ENCODE data around the gene OR2J2.
"Not testable (repeated sequence)": the region's sequence is repeated elsewhere in the genome, so short reads cannot be mapped to it uniquely, and the experiment has no call there.

Gene OR2J2

GRCh38 chr6:29170607-29171006 is at the start of gene OR2J2:
OR2J2 (plus strand) TSS chr6:29170907; CDS start chr6:29173636, 2,729 bp downstream.
- not testable (repeated sequence) for H3K27ac ChIP-seq (ENCODE audit: low read depth, low read length); H3K4me1 ChIP-seq (ENCODE audit: control insufficient read depth, insufficient read depth, low read length); H3K9ac ChIP-seq (ENCODE audit: low read depth, low read length); H3K36me3 ChIP-seq (ENCODE audit: control insufficient read depth, insufficient read depth, low read length); H3K4me3 ChIP-seq (ENCODE audit: low read depth, low read length); H3K27me3 ChIP-seq (ENCODE audit: control insufficient read depth, insufficient read depth, low read length); H3K9me3 ChIP-seq (ENCODE audit: control insufficient read depth, insufficient read depth, low read length)

- Histone ChIP-seq H3K27ac (ENCODE audit: low read depth, low read length) (no peak overlapping the region), H3K9me3 (ENCODE audit: control insufficient read depth, insufficient read depth, low read length) (no peaks in the 10 kb centered on the region), H3K36me3 (ENCODE audit: control insufficient read depth, insufficient read depth, low read length) (no peaks in the 10 kb centered on the region), H3K9ac (ENCODE audit: low read depth, low read length) (no peak overlapping the region), H3K4me1 (ENCODE audit: control insufficient read depth, insufficient read depth, low read length) (no peaks in the 10 kb centered on the region), H3K27me3 (ENCODE audit: control insufficient read depth, insufficient read depth, low read length) (no peaks in the 10 kb centered on the region), H3K4me3 (ENCODE audit: low read depth, low read length) (no peak overlapping the region)
Observed at GRCh38 chr6:29129326-29130012, 41.2 kb upstream of the OR2J2 start.

GRCh38 chr6:29130644-29131043 is 40.1 kb upstream of the OR2J2 start:
- Histone ChIP-seq H3K9ac (ENCODE audit: low read depth, low read length) (no peak overlapping the region), H3K4me1 (ENCODE audit: control insufficient read depth, insufficient read depth, low read length) (no peaks in the 10 kb centered on the region), H3K27ac (ENCODE audit: low read depth, low read length) (no peak overlapping the region), H3K27me3 (ENCODE audit: control insufficient read depth, insufficient read depth, low read length) (no peaks in the 10 kb centered on the region), H3K36me3 (ENCODE audit: control insufficient read depth, insufficient read depth, low read length) (no peaks in the 10 kb centered on the region), H3K4me3 (ENCODE audit: low read depth, low read length) (no peak overlapping the region), H3K9me3 (ENCODE audit: control insufficient read depth, insufficient read depth, low read length) (no peaks in the 10 kb centered on the region)

- H3K9ac ChIP-seq (ENCODE audit: low read depth, low read length), result no peak overlapping the region
- H3K27me3 ChIP-seq (ENCODE audit: control insufficient read depth, insufficient read depth, low read length), result no peaks in the 10 kb centered on the region
- no peaks in the 10 kb centered on the region for H3K36me3 ChIP-seq (ENCODE audit: control insufficient read depth, insufficient read depth, low read length)
- H3K27ac ChIP-seq (ENCODE audit: low read depth, low read length), result no peak overlapping the region
- H3K4me1 ChIP-seq (ENCODE audit: control insufficient read depth, insufficient read depth, low read length), result no peaks in the 10 kb centered on the region
- H3K9me3 ChIP-seq (ENCODE audit: control insufficient read depth, insufficient read depth, low read length), result no peaks in the 10 kb centered on the region
- H3K4me3 ChIP-seq (ENCODE audit: low read depth, low read length), result no peak overlapping the region
Observed at GRCh38 chr6:29131691-29132090, 39.0 kb upstream of the OR2J2 start.

GRCh38 chr6:29137724-29138123 is 33.0 kb upstream of the OR2J2 start:
- no peaks in the 10 kb centered on the region for H3K4me1 ChIP-seq (ENCODE audit: control insufficient read depth, insufficient read depth, low read length)
- no peaks in the 10 kb centered on the region for H3K27me3 ChIP-seq (ENCODE audit: control insufficient read depth, insufficient read depth, low read length)
- H3K27ac ChIP-seq (ENCODE audit: low read depth, low read length), result no peak overlapping the region
- H3K9me3 ChIP-seq (ENCODE audit: control insufficient read depth, insufficient read depth, low read length), result peaks cover 6% of the 10 kb centered on the region; the same call in 1 of the 2 replicates
- no peak overlapping the region for H3K4me3 ChIP-seq (ENCODE audit: low read depth, low read length)
- H3K36me3 ChIP-seq (ENCODE audit: control insufficient read depth, insufficient read depth, low read length), result no peaks in the 10 kb centered on the region
- H3K9ac ChIP-seq (ENCODE audit: low read depth, low read length), result no peak overlapping the region

GRCh38 chr6:29141606-29142005 is 29.1 kb upstream of the OR2J2 start:
- Histone ChIP-seq H3K4me1 (ENCODE audit: control insufficient read depth, insufficient read depth, low read length) (no peaks in the 10 kb centered on the region; the same call in 1 of the 2 replicates), H3K9ac (ENCODE audit: low read depth, low read length) (no peak overlapping the region), H3K27ac (ENCODE audit: low read depth, low read length) (no peak overlapping the region), H3K9me3 (ENCODE audit: control insufficient read depth, insufficient read depth, low read length) (peaks cover 20% of the 10 kb centered on the region), H3K4me3 (ENCODE audit: low read depth, low read length) (no peak overlapping the region), H3K36me3 (ENCODE audit: control insufficient read depth, insufficient read depth, low read length) (no peaks in the 10 kb centered on the region), H3K27me3 (ENCODE audit: control insufficient read depth, insufficient read depth, low read length) (no peaks in the 10 kb centered on the region)

GRCh38 chr6:29142309-29142708 is 28.4 kb upstream of the OR2J2 start:
- Histone ChIP-seq H3K27me3 (ENCODE audit: control insufficient read depth, insufficient read depth, low read length) (no peaks in the 10 kb centered on the region), H3K9me3 (ENCODE audit: control insufficient read depth, insufficient read depth, low read length) (peaks cover 20% of the 10 kb centered on the region), H3K36me3 (ENCODE audit: control insufficient read depth, insufficient read depth, low read length) (no peaks in the 10 kb centered on the region), H3K4me3 (ENCODE audit: low read depth, low read length) (no peak overlapping the region), H3K27ac (ENCODE audit: low read depth, low read length) (no peak overlapping the region), H3K9ac (ENCODE audit: low read depth, low read length) (no peak overlapping the region), H3K4me1 (ENCODE audit: control insufficient read depth, insufficient read depth, low read length) (no peaks in the 10 kb centered on the region; the same call in 1 of the 2 replicates)

GRCh38 chr6:29146179-29146578 is 24.5 kb upstream of the OR2J2 start:
- Histone ChIP-seq H3K27me3 (ENCODE audit: control insufficient read depth, insufficient read depth, low read length) (no peaks in the 10 kb centered on the region), H3K36me3 (ENCODE audit: control insufficient read depth, insufficient read depth, low read length) (no peaks in the 10 kb centered on the region), H3K4me1 (ENCODE audit: control insufficient read depth, insufficient read depth, low read length) (no peaks in the 10 kb centered on the region; the same call in 1 of the 2 replicates), H3K27ac (ENCODE audit: low read depth, low read length) (no peak overlapping the region), H3K9me3 (ENCODE audit: control insufficient read depth, insufficient read depth, low read length) (peaks cover 20% of the 10 kb centered on the region), H3K9ac (ENCODE audit: low read depth, low read length) (no peak overlapping the region), H3K4me3 (ENCODE audit: low read depth, low read length) (no peak overlapping the region)

- H3K36me3 ChIP-seq (ENCODE audit: control insufficient read depth, insufficient read depth, low read length), result no peaks in the 10 kb centered on the region
- H3K9ac ChIP-seq (ENCODE audit: low read depth, low read length), result no peak overlapping the region
- H3K4me3 ChIP-seq (ENCODE audit: low read depth, low read length), result no peak overlapping the region
- H3K27me3 ChIP-seq (ENCODE audit: control insufficient read depth, insufficient read depth, low read length), result no peaks in the 10 kb centered on the region
- H3K4me1 ChIP-seq (ENCODE audit: control insufficient read depth, insufficient read depth, low read length), result no peaks in the 10 kb centered on the region; the same call in 1 of the 2 replicates
- H3K9me3 ChIP-seq (ENCODE audit: control insufficient read depth, insufficient read depth, low read length), result peaks cover 20% of the 10 kb centered on the region
- no peak overlapping the region for H3K27ac ChIP-seq (ENCODE audit: low read depth, low read length)
Observed at GRCh38 chr6:29147074-29147473, 23.6 kb upstream of the OR2J2 start.

- not testable (repeated sequence) for H3K27ac ChIP-seq (ENCODE audit: low read depth, low read length); H3K9ac ChIP-seq (ENCODE audit: low read depth, low read length); H3K27me3 ChIP-seq (ENCODE audit: control insufficient read depth, insufficient read depth, low read length); H3K4me3 ChIP-seq (ENCODE audit: low read depth, low read length); H3K36me3 ChIP-seq (ENCODE audit: control insufficient read depth, insufficient read depth, low read length); H3K9me3 ChIP-seq (ENCODE audit: control insufficient read depth, insufficient read depth, low read length); H3K4me1 ChIP-seq (ENCODE audit: control insufficient read depth, insufficient read depth, low read length)
Observed at GRCh38 chr6:29149444-29149843, 21.3 kb upstream of the OR2J2 start.

- Histone ChIP-seq H3K9me3 (ENCODE audit: control insufficient read depth, insufficient read depth, low read length) (no peaks in the 10 kb centered on the region), H3K4me1 (ENCODE audit: control insufficient read depth, insufficient read depth, low read length) (no peaks in the 10 kb centered on the region), H3K27ac (ENCODE audit: low read depth, low read length) (no peak overlapping the region), H3K9ac (ENCODE audit: low read depth, low read length) (no peak overlapping the region), H3K27me3 (ENCODE audit: control insufficient read depth, insufficient read depth, low read length) (no peaks in the 10 kb centered on the region), H3K4me3 (ENCODE audit: low read depth, low read length) (no peak overlapping the region), H3K36me3 (ENCODE audit: control insufficient read depth, insufficient read depth, low read length) (no peaks in the 10 kb centered on the region)
Observed at GRCh38 chr6:29153083-29153482, 17.6 kb upstream of the OR2J2 start.

Measured in HUES48 (cell line).